IPS DF 4.7 (cell line): ENCODE measurements around the gene DMD.
"Not testable (repeated sequence)": the region's sequence is repeated elsewhere in the genome, so short reads cannot be mapped to it uniquely, and the experiment has no call there.

ENCODE experiments used
- DNase-seq: peaks from one replicate; pipeline ENCODE4 v3.0.0-alpha.2; 2013; ENCODE audit warnings: low spot score; ENCODE audit errors: extremely low read depth

DMD gene

GRCh38 chrX:31609130-31609529, 1602.2 kb downstream of the DMD start:
- DNase-seq = no peak

- no peak for DNase-seq
These were observed 1602.7 kb downstream of the DMD start for GRCh38 chrX:31608638-31609037.

DNA sequence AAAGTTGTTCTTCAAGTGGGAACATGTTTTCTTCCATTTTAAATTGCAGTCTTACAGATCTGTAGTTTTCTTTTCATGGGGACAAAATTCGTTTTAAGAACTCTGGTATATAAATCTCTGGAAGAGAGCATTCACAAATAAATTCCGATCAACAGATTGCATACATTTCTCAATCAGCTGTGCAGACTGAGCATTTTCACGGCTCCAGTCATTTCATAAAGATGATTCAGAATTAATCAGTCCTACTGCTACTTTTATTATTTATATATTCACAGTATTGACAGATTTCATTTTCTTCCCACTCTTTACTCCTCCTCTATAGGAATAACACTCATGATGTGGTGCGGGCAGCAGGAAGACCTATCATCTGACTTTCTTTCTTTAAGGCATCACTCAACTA, 1604.6 kb downstream of the DMD start:
- DNase-seq = no peak

GRCh38 chrX:31604629-31605221, 1606.6 kb downstream of the DMD start:
- no peak for DNase-seq

- no peak for DNase-seq
These were observed 1607.8 kb downstream of the DMD start for GRCh38 chrX:31603411-31604120.

GRCh38 chrX:31600823-31601222, 1610.5 kb downstream of the DMD start:
- DNase-seq = no peak

- DNase-seq = no peak
These were observed 1618.0 kb downstream of the DMD start for GRCh38 chrX:31593353-31593752.

- DNase-seq = no peak
These were observed 1620.0 kb downstream of the DMD start for GRCh38 chrX:31591355-31591754.

- DNase-seq = no peak
These were observed 1620.7 kb downstream of the DMD start for GRCh38 chrX:31590581-31591114.

DNA sequence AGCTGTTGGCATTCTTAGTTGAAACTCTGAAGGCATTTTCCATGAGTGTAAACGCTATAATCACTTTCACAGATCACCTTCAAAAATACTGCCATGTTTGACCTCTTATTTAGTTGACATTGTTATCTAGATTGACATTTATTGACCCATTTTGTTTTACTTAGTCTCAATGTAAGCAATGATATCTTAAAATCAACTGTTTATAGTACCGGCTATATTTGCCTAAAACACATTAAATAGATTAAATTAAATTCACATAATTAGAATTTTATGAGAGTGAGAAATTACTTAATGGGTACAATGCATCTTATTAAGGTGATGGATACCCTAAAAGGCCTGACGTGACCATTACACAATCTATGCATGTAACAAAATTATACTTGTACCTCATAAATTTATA, 1621.8 kb downstream of the DMD start:
- DNase-seq = no peak

- no peak for DNase-seq
These were observed 1623.0 kb downstream of the DMD start for GRCh38 chrX:31588355-31588754.

DNA sequence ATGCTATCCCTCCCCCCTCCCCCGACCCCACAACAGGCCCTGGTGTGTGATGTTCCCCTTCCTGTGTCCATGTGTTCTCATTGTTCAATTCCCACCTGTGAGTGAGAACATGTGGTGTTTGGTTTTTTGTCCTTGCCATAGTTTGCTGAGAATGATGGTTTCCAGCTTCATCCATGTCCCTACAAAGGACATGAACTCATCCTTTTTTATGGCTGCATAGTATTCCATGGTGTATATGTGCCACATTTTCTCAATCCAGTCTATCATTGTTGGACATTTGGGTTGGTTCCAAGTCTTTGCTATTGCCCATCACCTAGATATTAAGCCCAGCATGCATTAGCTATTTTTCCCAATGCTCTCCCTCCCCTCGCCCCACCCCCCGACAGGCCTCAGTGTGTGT, 1627.5 kb downstream of the DMD start:
- DNase-seq = not testable (repeated sequence)

DNA sequence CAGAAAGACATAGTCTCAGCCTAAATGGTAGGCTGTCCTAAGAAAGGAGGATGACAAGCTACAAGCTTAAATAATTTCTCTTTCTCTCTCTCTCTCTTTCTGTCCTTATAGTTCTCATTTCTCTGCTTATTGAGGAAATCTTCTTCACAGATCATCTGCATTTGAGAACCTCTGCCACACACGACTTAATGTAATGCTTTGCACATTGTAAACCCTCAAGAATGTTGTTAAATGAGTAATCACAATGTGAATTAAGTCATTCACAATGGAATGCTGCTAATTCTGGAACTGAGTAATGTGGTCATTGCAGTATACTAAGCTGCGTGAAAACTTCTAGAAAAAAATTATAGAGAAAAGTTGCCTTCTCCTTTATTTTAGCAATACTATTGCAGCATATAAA, 1630.6 kb downstream of the DMD start:
- no peak for DNase-seq

- DNase-seq = no peak
These were observed 1631.1 kb downstream of the DMD start for GRCh38 chrX:31580227-31580626.

DNA sequence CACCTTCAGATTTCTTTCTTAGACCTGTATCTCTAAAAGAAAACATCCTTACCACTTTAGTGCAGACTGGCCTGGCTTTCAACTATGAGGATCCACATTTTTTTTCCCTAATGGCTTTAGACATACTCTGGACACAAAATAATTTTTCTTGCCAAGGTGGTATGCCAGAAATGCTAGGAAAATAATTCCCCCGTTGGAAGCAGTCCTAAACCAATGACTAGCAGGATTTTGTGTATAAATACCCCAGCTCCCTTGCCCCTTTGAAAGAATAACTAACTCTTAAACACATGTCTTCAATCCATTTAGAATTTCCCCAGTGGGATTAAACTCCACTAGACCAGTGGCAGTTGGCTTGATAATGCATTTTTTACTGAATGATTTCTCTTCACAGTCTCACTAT, 1639.0 kb downstream of the DMD start:
- no peak for DNase-seq

DNA sequence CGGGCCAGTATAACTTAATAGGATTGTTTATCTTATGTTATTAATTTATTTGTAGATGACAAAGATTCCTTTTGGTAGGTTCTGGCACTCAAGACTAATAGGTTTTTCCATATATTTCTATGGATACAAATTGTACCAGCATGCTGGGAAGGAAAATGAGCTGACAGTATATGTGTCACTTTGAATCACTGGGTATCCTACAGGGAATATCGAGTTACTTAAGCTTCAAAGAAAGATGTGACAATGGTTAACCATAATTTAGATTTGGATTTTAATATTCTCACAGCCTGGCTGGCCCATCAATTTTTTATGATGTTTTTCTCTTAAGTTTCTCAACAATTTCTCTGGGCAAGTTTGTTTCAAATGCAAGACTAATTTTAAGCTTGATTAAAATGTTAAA, 1640.7 kb downstream of the DMD start:
- DNase-seq = no peak

DNA sequence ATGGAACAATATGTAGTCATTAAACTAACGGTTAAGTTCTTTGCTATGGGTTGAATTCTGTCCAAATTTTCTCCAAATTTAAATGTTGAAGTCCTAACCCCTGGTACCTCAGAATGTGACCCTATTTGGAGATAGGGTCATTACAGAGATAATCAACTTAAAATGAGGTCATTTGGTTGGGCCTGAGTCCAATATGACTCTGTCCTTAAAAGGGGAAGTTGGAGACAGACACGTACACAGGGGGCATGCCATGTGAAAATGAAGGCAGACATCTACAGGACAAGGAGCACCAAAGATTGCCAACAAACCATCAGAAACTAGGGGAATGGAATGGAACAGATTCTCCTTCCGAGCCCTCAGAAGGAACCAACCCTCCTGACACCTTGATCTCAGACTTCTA, 1647.6 kb downstream of the DMD start:
- no peak for DNase-seq

- DNase-seq = no peak
These were observed 1655.8 kb downstream of the DMD start for GRCh38 chrX:31555506-31555905.

DNA sequence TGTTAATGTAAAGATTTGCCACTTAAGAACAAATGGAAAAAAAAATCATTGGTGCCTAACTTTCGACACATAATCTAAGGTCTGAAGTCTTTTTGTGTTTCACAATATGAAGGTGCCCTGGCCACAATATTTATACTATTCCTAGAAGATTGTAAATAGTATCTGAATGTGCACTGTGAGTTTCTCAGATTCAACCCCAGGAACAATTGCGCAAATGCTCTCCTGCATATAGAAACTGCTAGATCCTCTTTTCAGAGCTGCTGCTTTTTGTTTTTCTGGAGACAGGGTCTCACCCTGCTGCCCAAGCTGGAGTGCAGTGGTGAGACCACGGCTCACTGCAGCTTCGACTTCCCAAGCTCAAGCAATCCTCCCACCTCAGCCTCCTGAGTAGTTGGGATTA, 1659.4 kb downstream of the DMD start:
- no peak for DNase-seq

DNA sequence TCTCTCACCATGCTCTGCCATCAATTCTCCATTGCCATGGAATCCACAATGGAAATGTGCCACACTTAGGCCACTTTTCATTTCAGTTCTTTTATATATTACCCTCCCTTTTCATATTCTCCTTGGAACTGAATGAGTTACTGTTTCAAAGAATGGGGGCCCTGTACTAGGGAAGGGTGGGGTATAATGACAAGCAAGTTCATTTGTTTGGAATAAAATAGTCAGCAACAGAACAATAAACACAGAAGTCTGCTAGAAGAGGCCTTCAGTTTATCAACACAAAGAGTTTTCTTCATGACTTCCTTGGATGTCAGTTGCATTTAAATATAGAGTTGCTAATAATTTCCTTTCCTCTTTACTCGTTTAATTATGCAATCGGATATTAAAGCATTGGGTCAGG, 1661.2 kb downstream of the DMD start:
- DNase-seq = no peak

DNA sequence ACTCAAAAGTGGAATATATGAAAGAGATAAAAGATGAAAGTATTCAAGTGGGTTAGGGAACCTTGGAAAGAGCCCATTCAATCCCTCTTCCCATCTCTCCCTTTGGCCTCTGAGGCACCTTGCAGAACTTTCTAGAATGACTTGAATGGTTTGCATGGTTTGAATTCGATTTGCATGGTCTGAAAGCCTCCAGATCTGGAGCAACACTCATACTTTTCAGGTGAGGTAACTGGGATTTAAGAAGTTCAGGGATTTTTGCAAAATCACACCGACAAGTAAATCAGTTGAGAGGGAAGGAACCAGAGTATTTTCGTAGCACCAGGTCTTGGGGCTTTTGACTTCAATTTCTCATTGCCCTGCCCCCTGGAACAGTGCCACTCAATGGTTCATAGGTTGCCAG, 1663.5 kb downstream of the DMD start:
- no peak for DNase-seq

DNA sequence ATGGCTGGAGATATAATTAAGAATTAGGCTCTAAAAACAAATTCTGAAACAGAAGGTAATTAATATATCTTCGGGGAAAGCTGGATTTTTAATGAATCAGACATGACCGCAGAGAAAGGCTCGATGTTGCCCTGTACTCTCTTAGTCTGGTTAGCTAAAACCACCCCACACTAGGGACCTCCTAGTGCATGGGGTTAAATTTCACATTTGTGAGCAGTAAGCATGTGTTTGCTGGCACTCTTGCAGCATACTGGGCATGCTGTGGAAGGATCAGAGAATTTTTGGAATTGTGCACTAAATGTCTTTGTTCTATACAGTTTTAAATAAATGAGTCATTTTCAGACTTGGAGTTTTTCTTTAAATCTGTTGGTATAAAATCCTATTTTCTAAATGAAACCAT, 1663.9 kb downstream of the DMD start:
- no peak for DNase-seq

DNA sequence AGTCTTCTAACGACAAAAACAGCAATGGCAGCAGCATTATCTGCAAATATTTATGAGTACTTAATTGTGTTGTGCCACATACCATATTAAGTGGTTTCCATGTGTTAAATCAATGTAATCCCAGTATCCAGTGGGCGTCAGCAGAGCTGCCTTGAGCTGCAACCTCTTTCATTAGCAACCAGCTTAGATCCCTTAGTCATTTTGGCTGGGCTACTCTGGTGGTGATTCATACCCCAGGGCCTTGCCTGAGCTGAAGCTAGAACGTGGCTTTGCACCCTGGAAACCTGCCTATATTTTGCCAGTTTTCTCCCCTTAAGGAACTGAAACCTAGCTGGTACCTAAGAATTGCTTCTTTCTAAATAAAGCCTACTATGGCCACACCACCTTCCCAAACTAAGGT, 1665.2 kb downstream of the DMD start:
- no peak for DNase-seq
